HepG2 (cell line): ENCODE results near the gene ATRNL1. TPM values are rescaled to one million over a fixed set of nuclear protein-coding genes. Genes with fewer than 3 reads are reported as not detected.

Experiments used
- HMGXB4 ChIP-seq, 2 experiments: sonication (generic) in 1 of 2; formaldehyde crosslinking in 1 of 2; IDR thresholded peaks; 2 replicates each; pipeline versions ENCODE4 v1.4.0 to v1.6.1; 2018 to 2020; ENCODE audit warnings: missing genetic modification reagents in 2 of 2, borderline replicate concordance in 1 of 2, low read depth in 1 of 2, mild to moderate bottlenecking in 1 of 2, missing biosample characterization in 1 of 2
- TBX2 ChIP-seq: sonication (generic); formaldehyde crosslinking; IDR thresholded peaks from 2 replicates; pipeline ENCODE4 v1.5.0; 2020; ENCODE audit warnings: missing genetic modification reagents, mild to moderate bottlenecking, borderline replicate concordance
- ZBTB2 ChIP-seq: sonication (generic); formaldehyde crosslinking; IDR thresholded peaks from 2 replicates; pipeline ENCODE4 v1.8.0; 2022; ENCODE audit warnings: low read depth, missing genetic modification reagents
- ZFP82 ChIP-seq: sonication (generic); formaldehyde crosslinking; IDR thresholded peaks from 2 replicates; pipeline ENCODE4 v1.5.1; 2020; ENCODE audit warnings: mild to moderate bottlenecking, missing genetic modification reagents, borderline replicate concordance
- ZNF230 ChIP-seq: sonication (generic); formaldehyde crosslinking; IDR thresholded peaks from 2 replicates; pipeline ENCODE4 v1.4.0; 2020; ENCODE audit warnings: mild to moderate bottlenecking, missing genetic modification reagents
- ZNF34 ChIP-seq: sonication (generic); formaldehyde crosslinking; IDR thresholded peaks from 2 replicates; pipeline ENCODE4 v1.4.0; 2020; ENCODE audit warnings: mild to moderate bottlenecking, missing genetic modification reagents, borderline replicate concordance
- polyA plus RNA-seq, 8 experiments: library from polyadenylated mRNA; depleted of rRNA in 3 of 8; stranded (reverse) in 7 of 8; unstranded in 1 of 8; fragments of >200 nt; fragmentation: Illumina TruSeq in 4 of 8; extraction: Trizol in 4 of 8; gene quantifications; 2 replicates each; pipeline versions ENCODE4 v1.2.1 to v1.2.3, GENCODE V29; 2011 to 2016; ENCODE audit warnings: low read depth in 4 of 8, missing spikeins in 1 of 8, mixed read lengths in 1 of 8; ENCODE audit not compliant: insufficient read depth in 1 of 8
- total RNA-seq, 5 experiments: library from RNA; depleted of rRNA; stranded (reverse); fragments of >200 nt; fragmentation: Illumina TruSeq; extraction: Trizol; gene quantifications; 2 replicates each; pipeline ENCODE4 v1.2.3, GENCODE V29; 2016; ENCODE audit warnings: low read depth in 1 of 5
- TF ChIP-seq, protein P1 (sequence below): sonication (generic); formaldehyde crosslinking; IDR thresholded peaks from one replicate; pipeline ENCODE4 v1.5.1; 2020; ENCODE audit warnings: mild to moderate bottlenecking, missing genetic modification reagents; ENCODE audit errors: not compliant biosample characterization

Gene ATRNL1
- total and polyA plus RNA-seq, 2 of the 13 experiments (the other 11 are each of a cell fraction or from before 2014, with no cell fraction given) = 0.04 TPM; not detected in 1

DNA sequence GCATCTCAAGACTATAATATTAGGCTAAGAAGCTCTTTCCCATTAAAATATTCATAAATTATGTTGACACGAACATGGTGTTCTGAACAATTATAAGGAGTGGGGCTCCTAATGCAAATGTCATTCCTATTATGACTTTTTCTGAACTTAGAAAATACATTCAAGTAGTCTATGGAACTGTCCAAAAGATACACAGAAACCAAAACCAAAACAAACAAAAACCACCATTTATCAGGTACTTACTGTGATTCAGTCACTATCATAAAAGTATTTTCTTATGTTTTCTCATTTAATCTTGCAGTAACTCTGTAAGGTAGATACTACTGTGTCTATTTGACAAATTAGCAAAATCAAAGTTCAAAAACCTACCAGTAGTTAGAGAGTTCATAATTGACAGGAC lies 773.0 kb downstream of the ATRNL1 start (continued):
- TF ChIP-seq ZBTB2 (CRISPR knock-in tag) = no peak
- no peak for TF ChIP-seq TBX2
- TF ChIP-seq, protein P1, sequence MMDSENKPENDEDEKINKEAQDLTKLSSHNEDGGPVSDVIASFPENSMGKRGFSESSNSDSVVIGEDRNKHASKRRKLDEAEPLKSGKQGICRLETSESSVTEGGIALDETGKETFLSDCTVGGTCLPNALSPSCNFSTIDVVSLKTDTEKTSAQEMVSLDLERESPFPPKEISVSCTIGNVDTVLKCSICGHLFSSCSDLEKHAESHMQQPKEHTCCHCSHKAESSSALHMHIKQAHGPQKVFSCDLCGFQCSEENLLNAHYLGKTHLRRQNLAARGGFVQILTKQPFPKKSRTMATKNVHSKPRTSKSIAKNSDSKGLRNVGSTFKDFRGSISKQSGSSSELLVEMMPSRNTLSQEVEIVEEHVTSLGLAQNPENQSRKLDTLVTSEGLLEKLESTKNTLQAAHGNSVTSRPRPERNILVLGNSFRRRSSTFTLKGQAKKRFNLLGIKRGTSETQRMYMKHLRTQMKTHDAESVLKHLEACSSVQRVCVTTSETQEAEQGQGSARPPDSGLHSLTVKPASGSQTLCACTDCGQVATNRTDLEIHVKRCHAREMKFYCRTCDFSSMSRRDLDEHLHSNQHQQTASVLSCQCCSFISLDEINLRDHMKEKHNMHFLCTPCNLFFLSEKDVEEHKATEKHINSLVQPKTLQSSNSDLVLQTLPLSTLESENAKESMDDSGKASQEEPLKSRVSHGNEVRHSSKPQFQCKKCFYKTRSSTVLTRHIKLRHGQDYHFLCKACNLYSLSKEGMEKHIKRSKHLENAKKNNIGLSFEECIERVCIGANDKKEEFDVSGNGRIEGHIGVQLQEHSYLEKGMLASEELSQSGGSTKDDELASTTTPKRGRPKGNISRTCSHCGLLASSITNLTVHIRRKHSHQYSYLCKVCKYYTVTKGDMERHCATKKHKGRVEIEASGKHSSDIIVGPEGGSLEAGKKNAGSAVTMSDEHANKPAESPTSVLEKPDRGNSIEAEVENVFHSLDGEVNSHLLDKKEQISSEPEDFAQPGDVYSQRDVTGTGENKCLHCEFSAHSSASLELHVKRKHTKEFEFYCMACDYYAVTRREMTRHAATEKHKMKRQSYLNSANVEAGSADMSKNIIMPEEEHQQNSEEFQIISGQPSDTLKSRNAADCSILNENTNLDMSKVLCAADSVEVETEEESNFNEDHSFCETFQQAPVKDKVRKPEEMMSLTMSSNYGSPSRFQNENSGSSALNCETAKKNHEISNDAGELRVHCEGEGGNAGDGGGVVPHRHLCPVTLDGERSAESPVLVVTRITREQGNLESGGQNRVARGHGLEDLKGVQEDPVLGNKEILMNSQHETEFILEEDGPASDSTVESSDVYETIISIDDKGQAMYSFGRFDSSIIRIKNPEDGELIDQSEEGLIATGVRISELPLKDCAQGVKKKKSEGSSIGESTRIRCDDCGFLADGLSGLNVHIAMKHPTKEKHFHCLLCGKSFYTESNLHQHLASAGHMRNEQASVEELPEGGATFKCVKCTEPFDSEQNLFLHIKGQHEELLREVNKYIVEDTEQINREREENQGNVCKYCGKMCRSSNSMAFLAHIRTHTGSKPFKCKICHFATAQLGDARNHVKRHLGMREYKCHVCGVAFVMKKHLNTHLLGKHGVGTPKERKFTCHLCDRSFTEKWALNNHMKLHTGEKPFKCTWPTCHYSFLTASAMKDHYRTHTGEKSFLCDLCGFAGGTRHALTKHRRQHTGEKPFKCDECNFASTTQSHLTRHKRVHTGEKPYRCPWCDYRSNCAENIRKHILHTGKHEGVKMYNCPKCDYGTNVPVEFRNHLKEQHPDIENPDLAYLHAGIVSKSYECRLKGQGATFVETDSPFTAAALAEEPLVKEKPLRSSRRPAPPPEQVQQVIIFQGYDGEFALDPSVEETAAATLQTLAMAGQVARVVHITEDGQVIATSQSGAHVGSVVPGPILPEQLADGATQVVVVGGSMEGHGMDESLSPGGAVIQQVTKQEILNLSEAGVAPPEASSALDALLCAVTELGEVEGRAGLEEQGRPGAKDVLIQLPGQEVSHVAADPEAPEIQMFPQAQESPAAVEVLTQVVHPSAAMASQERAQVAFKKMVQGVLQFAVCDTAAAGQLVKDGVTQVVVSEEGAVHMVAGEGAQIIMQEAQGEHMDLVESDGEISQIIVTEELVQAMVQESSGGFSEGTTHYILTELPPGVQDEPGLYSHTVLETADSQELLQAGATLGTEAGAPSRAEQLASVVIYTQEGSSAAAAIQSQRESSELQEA (CRISPR knock-in tag) = no peak
- TF ChIP-seq ZNF230 (CRISPR knock-in tag) = no peak
- TF ChIP-seq ZFP82 (CRISPR knock-in tag) = no peak
- TF ChIP-seq HMGXB4 (CRISPR knock-in tag; IDR thresholded peaks at IDR 0.05; ENCODE audit: borderline replicate concordance in 1 of 2, low read depth in 1 of 2) = no peak
- no peak for TF ChIP-seq ZNF34 (CRISPR knock-in tag)
